ENCODE measurements around the gene RABL6.

- TF ChIP-seq KLF9 (tag by site-specific recombination; IDR thresholded peaks at IDR 0.05; ENCODE audit: low read depth) (no peak), CTCF (tag by site-specific recombination; IDR thresholded peaks at IDR 0.05) (no peak), ZNF48 (tag by site-specific recombination; IDR thresholded peaks at IDR 0.05) (no peak)
Observed at GRCh38 chr9:136774416-136775045, 33.2 kb upstream of the RABL6 start.
